Measurements from ENCODE around the gene LRCOL1. TPM values are rescaled to one million over a fixed set of nuclear protein-coding genes. Genes with fewer than 3 reads are reported as not detected.

The LRCOL1 gene
- total and polyA plus RNA-seq, 2 of the 13 experiments (the other 11 are each of a cell fraction or from before 2014, with no cell fraction given), result not detected

GRCh38 chr12:132588319-132588718 lies 22.1 kb downstream of the LRCOL1 start:
- peaks cover 2% of the 10 kb centered on the region; the same call in 1 of the 2 replicates for H3K4me1 ChIP-seq (ENCODE audit: insufficient read depth, low read length)
- CTCF ChIA-PET (ENCODE audit: low intra/inter-chr PET ratio, low total read pairs), result no interaction called here
- no peak overlapping the region for H3K27ac ChIP-seq (ENCODE audit: extremely low read length, insufficient read depth, low read length)
- no peak overlapping the region for H3K4me3 ChIP-seq (replicated peaks in 1 of 3; ENCODE audit: insufficient read depth in 1 of 3, low read depth in 2 of 3, low read length in 3 of 3)
- DNase-seq (ENCODE audit: low spot score) (no peak), FAIRE-seq (no peak), ATAC-seq (peak; percentile 28)
- BruUV-seq (replicated peaks), result no TSS peak
- no peaks in the 10 kb centered on the region for H3K9me3 ChIP-seq (ENCODE audit: low read length)
- no peak overlapping the region for H3K9ac ChIP-seq (ENCODE audit: insufficient read depth, low read depth, low read length)
- H3K27me3 ChIP-seq (ENCODE audit: control insufficient read depth in 1 of 2, insufficient read depth in 2 of 2, low read length in 2 of 2), result peaks cover 8 to 39% of the 10 kb centered on the region in 2 experiments; a peak in 4 of 5 replicates
- H3K36me3 ChIP-seq (replicated peaks in 1 of 2; ENCODE audit: control insufficient read depth in 1 of 2, insufficient read depth in 2 of 2, low read length in 2 of 2), result no peaks in the 10 kb centered on the region
- WGBS (ENCODE audit: low lambda C conversion rate), result 5% methylated on average over 4 of the region's 6 CpGs
- H4K20me1 ChIP-seq (ENCODE audit: insufficient read depth, low read length), result no peaks in the 10 kb centered on the region
- in situ Hi-C loops (cut with HindIII; ENCODE audit: extremely low pct_ligation_motif_present, low pct_unique_long_range_greater_than_20kb) (no loop called here), intact Hi-C loops (cut with micrococcal nuclease; ENCODE audit: unreplicated experiment) (no loop called here)
- H3K4me2 ChIP-seq (ENCODE audit: low read depth, low read length), result no peak overlapping the region
- H2AFZ ChIP-seq (ENCODE audit: low read length), result no peak overlapping the region
- POLR2A ChIA-PET, result no interaction called here
- TF ChIP-seq EZH2 (conservative IDR thresholded peaks at IDR 0.05; ENCODE audit: low read depth, low read length), result no peak
- TF ChIP-seq DZIP1 (CRISPR knock-in tag; IDR thresholded peaks at IDR 0.05), result no peak
- TF ChIP-seq SMAD1 (CRISPR knock-in tag; IDR thresholded peaks at IDR 0.05; ENCODE audit: borderline replicate concordance, low read depth), result no peak
- TF ChIP-seq ZNF549 (CRISPR knock-in tag; IDR thresholded peaks at IDR 0.05), result no peak
- no peak for TF ChIP-seq PAX8 (CRISPR knock-in tag; IDR thresholded peaks at IDR 0.05; ENCODE audit: borderline replicate concordance)
- no peak for TF ChIP-seq CEBPG (CRISPR knock-in tag; IDR thresholded peaks at IDR 0.05)
- TF ChIP-seq FOXK2 (IDR thresholded peaks at IDR 0.05), result no peak
- TF ChIP-seq, protein P1, sequence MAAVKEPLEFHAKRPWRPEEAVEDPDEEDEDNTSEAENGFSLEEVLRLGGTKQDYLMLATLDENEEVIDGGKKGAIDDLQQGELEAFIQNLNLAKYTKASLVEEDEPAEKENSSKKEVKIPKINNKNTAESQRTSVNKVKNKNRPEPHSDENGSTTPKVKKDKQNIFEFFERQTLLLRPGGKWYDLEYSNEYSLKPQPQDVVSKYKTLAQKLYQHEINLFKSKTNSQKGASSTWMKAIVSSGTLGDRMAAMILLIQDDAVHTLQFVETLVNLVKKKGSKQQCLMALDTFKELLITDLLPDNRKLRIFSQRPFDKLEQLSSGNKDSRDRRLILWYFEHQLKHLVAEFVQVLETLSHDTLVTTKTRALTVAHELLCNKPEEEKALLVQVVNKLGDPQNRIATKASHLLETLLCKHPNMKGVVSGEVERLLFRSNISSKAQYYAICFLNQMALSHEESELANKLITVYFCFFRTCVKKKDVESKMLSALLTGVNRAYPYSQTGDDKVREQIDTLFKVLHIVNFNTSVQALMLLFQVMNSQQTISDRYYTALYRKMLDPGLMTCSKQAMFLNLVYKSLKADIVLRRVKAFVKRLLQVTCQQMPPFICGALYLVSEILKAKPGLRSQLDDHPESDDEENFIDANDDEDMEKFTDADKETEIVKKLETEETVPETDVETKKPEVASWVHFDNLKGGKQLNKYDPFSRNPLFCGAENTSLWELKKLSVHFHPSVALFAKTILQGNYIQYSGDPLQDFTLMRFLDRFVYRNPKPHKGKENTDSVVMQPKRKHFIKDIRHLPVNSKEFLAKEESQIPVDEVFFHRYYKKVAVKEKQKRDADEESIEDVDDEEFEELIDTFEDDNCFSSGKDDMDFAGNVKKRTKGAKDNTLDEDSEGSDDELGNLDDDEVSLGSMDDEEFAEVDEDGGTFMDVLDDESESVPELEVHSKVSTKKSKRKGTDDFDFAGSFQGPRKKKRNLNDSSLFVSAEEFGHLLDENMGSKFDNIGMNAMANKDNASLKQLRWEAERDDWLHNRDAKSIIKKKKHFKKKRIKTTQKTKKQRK (IDR thresholded peaks at IDR 0.05; ENCODE audit: low read length), result no peak
- no peak for TF ChIP-seq PCBP1 (IDR thresholded peaks at IDR 0.05; ENCODE audit: borderline replicate concordance, low read depth, low read length)
- no peaks in the 10 kb centered on the region for H3K79me2 ChIP-seq (ENCODE audit: insufficient read depth, low read length)

All from HepG2 (cell line).